NCI-H748 (cell line): ENCODE measurements around the gene KCNA3.

Experiments used
- DNase-seq: peaks from one replicate; lab custom pipeline; 2025; ENCODE audit not compliant: unreplicated experiment; lab: John Stamatoyannopoulos, UW

The KCNA3 gene

GRCh38 chr1:110643879-110644472 lies 30.8 kb downstream of the KCNA3 start:
- no peak for DNase-seq

GRCh38 chr1:110639724-110640386 lies 34.9 kb downstream of the KCNA3 start:
- no peak for DNase-seq

GRCh38 chr1:110638556-110638955 lies 36.2 kb downstream of the KCNA3 start:
- no peak for DNase-seq

- no peak for DNase-seq
Measured at GRCh38 chr1:110638058-110638457, 36.7 kb downstream of the KCNA3 start.

GRCh38 chr1:110637475-110637874 lies 37.3 kb downstream of the KCNA3 start:
- no peak for DNase-seq

- DNase-seq, result no peak
Measured at GRCh38 chr1:110636149-110636935, 38.4 kb downstream of the KCNA3 start.

- no peak for DNase-seq
Measured at GRCh38 chr1:110635434-110635833, 39.3 kb downstream of the KCNA3 start.

GRCh38 chr1:110634455-110635311 lies 40.1 kb downstream of the KCNA3 start:
- DNase-seq, result no peak

GRCh38 chr1:110634086-110634454 lies 40.7 kb downstream of the KCNA3 start:
- DNase-seq, result no peak

GRCh38 chr1:110633646-110634030 lies 41.1 kb downstream of the KCNA3 start:
- DNase-seq, result no peak

GRCh38 chr1:110631836-110632620 lies 42.7 kb downstream of the KCNA3 start:
- no peak for DNase-seq

GRCh38 chr1:110630839-110631663 lies 43.7 kb downstream of the KCNA3 start:
- peak; percentile 75 for DNase-seq

- no peak for DNase-seq
Measured at GRCh38 chr1:110628323-110629105, 46.2 kb downstream of the KCNA3 start.

GRCh38 chr1:110627764-110628163 lies 47.0 kb downstream of the KCNA3 start:
- DNase-seq, result no peak

GRCh38 chr1:110626889-110627288 lies 47.9 kb downstream of the KCNA3 start:
- DNase-seq, result no peak
